Thoracic aorta (tissue), 2 donors: ENCODE measurements around the gene ACTR6. TPM values are rescaled to one million over a fixed set of nuclear protein-coding genes. Genes with fewer than 3 reads are reported as not detected.
A peak's percentile ranks its signal among the peaks of the same experiment; 100 is the strongest.
"Not testable (repeated sequence)": the region's sequence is repeated elsewhere in the genome, so short reads cannot be mapped to it uniquely, and the experiment has no call there.

Experiments
- ATAC-seq: fragments of 150-250 bp; one replicate; pipeline ENCODE4 v1.8.0; 2017; ENCODE audit warnings: low read depth; ENCODE audit not compliant: insufficient number of reproducible peaks, low FRiP score
- DNase-seq: peaks from one replicate; pipeline ENCODE4 v3.0.0-alpha.2; 2020; ENCODE audit warnings: low spot score
- H3K27ac ChIP-seq, 2 donors: fragments of 200-600 bp; sonication (generic); 1 replicate in 1 of 2; 2 replicates in 1 of 2; pipeline ENCODE4 v1.5.1; 2016; ENCODE audit warnings: mild to moderate bottlenecking in 2 of 2, moderate library complexity in 2 of 2
- H3K27me3 ChIP-seq: fragments of 200-600 bp; sonication (generic); replicated peaks from 2 replicates; pipeline ENCODE4 v1.6.0; 2016; ENCODE audit warnings: mild to moderate bottlenecking; ENCODE audit not compliant: insufficient read depth
- H3K36me3 ChIP-seq: fragments of 200-600 bp; sonication (generic); one replicate; pipeline ENCODE4 v1.5.1; 2016
- H3K4me1 ChIP-seq, 2 donors: fragments of 200-600 bp; sonication (generic); 1 replicate in 1 of 2; 2 replicates in 1 of 2; pipeline versions ENCODE4 v1.5.1 to v1.6.0; 2016; ENCODE audit warnings: low read depth in 2 of 2, mild to moderate bottlenecking in 1 of 2; ENCODE audit not compliant: control insufficient read depth in 1 of 2
- H3K4me3 ChIP-seq: fragments of 200-600 bp; sonication (generic); 2 replicates; pipeline ENCODE4 v1.5.1; 2016; ENCODE audit warnings: mild to moderate bottlenecking
- H3K9me3 ChIP-seq: fragments of 200-600 bp; sonication (generic); 2 replicates; pipeline ENCODE4 v1.5.1; 2016
- total RNA-seq, 2 donors: library from RNA; depleted of rRNA; stranded (reverse); fragments of >200 nt; gene quantifications; one replicate each; pipeline versions ENCODE4 v1.1.0 to v1.2.3, GENCODE V29; 2016
- TF ChIP-seq, protein P1 (sequence below): fragments of 200-600 bp; sonication (generic); IDR thresholded peaks from one replicate; pipeline ENCODE4 v1.5.1; 2019; ENCODE audit warnings: antibody characterized with exemption

The ACTR6 gene
- total RNA-seq, 2 donors from 2014 or later, result 17.6 to 130 TPM

DNA sequence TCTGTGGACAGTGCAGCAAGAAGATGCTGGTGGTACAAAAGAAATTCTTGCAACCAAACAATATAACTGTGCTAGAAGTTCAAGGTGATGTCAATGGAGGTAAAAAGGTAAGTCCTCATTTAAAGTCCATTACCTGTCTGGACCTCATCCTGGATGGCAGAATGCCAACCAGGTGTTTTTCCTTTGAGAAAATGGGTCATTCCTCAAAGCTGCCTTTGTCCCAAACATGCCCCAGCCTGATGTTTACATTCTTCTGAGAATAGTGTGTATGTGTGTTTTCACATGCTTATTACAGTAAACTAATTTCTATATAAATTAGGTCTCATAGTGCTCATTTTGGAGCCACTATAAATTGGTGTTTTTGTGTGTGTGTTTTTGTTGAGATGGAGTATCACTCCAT lies 24.9 kb downstream of the ACTR6 start:
- H3K4me1 ChIP-seq, result no peaks in the 10 kb centered on the region
- H3K27me3 ChIP-seq, result no peaks in the 10 kb centered on the region
- ATAC-seq (no peak), DNase-seq (no peak)
- no peaks in the 10 kb centered on the region for H3K9me3 ChIP-seq
- peaks cover 20% of the 10 kb centered on the region for H3K36me3 ChIP-seq
- H3K27ac ChIP-seq, result no peak overlapping the region
- TF ChIP-seq, protein P1, sequence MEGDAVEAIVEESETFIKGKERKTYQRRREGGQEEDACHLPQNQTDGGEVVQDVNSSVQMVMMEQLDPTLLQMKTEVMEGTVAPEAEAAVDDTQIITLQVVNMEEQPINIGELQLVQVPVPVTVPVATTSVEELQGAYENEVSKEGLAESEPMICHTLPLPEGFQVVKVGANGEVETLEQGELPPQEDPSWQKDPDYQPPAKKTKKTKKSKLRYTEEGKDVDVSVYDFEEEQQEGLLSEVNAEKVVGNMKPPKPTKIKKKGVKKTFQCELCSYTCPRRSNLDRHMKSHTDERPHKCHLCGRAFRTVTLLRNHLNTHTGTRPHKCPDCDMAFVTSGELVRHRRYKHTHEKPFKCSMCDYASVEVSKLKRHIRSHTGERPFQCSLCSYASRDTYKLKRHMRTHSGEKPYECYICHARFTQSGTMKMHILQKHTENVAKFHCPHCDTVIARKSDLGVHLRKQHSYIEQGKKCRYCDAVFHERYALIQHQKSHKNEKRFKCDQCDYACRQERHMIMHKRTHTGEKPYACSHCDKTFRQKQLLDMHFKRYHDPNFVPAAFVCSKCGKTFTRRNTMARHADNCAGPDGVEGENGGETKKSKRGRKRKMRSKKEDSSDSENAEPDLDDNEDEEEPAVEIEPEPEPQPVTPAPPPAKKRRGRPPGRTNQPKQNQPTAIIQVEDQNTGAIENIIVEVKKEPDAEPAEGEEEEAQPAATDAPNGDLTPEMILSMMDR, result no peak
- H3K4me3 ChIP-seq, result no peak overlapping the region

DNA sequence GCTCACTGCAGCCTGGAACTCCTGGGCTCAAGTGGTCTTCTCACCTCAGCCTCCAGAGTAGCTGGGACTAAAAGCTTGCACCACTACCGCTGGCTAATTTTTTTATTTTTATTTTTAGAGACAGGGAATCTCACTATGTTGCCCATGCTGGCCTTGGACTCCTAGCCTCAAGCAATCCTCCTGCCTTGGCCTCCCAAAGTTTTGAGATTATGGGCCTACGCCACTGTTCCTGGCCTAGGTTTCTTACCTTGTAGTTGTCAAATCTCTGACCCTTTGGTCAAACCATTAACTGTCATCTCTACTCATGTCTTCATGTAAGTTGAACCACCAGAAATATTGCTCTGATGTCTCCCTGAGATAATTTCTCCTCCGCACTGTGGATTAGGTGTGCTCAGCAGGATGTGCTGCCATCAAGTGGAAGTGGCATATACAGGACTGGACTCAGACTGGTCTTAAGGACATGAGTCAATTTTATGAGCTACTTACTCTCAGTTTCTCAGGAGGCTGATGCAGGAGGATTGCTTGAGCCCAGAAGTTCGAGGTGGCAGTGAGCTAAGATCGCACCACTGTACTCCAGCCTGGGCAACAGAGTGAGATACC lies 28.5 kb downstream of the ACTR6 start:
- TF ChIP-seq, protein P1, result no peak
- H3K9me3 ChIP-seq, result no peaks in the 10 kb centered on the region
- no peaks in the 10 kb centered on the region for H3K27me3 ChIP-seq
- ATAC-seq (no peak), DNase-seq (no peak)
- no peak overlapping the region for H3K27ac ChIP-seq
- peaks cover 3% of the 10 kb centered on the region for H3K36me3 ChIP-seq
- H3K4me3 ChIP-seq, result no peak overlapping the region
- H3K4me1 ChIP-seq, result peaks cover 0 to 3% of the 10 kb centered on the region in 2 donors

DNA sequence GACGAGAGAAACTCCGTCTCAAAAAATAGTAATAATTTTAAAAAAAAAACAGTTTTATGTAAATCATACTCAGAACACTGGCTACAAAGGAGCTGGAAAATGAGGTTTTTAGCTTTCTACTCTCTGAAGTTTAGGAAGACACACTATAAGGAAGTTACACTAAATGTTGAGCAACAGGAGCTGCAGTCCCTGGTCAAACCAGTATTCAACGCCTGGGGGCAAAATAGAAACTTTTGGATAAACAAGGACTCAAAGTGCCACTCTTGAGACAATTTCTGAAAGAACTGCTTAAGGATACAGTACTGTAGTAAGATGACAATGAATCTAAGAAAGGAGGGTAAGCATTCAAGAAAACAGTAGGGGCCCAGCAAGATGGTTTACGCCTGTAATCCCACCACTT lies 29.3 kb downstream of the ACTR6 start:
- ATAC-seq (no peak), DNase-seq (no peak)
- TF ChIP-seq, protein P1, result no peak
- Histone ChIP-seq H3K4me3 (no peak overlapping the region), H3K36me3 (peaks cover 3% of the 10 kb centered on the region), H3K27ac (no peak overlapping the region), H3K4me1 (peaks cover 0 to 7% of the 10 kb centered on the region in 2 donors), H3K27me3 (no peaks in the 10 kb centered on the region), H3K9me3 (no peaks in the 10 kb centered on the region)

DNA sequence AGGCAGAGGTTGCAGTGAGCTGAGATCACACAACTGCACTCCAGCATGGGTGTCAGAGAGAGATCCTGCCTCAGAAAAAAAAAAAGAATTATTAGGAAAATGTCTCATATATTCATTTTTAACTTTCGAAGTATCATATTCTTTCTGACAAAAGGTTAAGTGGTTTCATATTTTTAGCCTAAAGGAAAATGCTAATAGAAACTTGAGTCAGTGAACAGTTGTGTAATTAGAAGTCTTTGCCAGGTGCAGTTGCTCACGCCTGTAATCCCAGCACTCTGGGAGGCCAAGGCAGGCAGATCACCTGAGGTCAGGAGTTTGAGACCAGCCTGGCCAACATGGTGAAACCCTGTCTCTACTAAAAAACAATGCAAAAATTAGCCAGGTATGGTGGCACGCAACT lies 31.3 kb downstream of the ACTR6 start:
- not testable (repeated sequence) for DNase-seq, H3K27ac ChIP-seq

DNA sequence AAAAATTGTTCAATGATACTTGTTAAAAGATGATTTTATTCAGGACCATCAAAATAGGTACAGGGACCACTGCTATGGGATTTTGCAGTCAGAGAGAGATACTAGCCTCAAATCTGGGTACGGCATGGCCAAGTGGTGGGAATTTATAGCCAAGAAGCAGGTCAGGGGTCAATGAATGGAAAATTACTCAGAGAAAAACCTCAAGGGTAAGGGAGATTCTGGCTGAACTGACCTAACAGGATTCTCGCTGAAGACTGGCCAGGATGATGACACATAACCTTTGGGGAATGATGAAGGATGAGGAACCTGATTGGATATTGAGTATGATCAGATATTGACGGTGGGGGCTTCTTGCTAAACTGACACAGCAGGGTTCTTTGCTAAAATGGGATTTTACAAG lies 33.6 kb downstream of the ACTR6 start:
- H3K4me1 ChIP-seq, result peaks cover 0 to 7% of the 10 kb centered on the region in 2 donors
- ATAC-seq (peak; percentile 12), DNase-seq (no peak)
- TF ChIP-seq, protein P1, result no peak
- no peak overlapping the region for H3K27ac ChIP-seq
- no peaks in the 10 kb centered on the region for H3K36me3 ChIP-seq
- no peak overlapping the region for H3K4me3 ChIP-seq
- no peaks in the 10 kb centered on the region for H3K27me3 ChIP-seq
- no peaks in the 10 kb centered on the region for H3K9me3 ChIP-seq

More for the DNA sequence above, 31.3 kb downstream of the ACTR6 start:
- not testable (repeated sequence) for H3K36me3 ChIP-seq, H3K9me3 ChIP-seq, H3K4me3 ChIP-seq, H3K27me3 ChIP-seq, H3K4me1 ChIP-seq, ATAC-seq
